NCI-H2196 treated with DMSO at 0.1 percent for 48 hours (cell line): ENCODE results near the gene UPF1.
"Not testable (repeated sequence)": the region's sequence is repeated elsewhere in the genome, so short reads cannot be mapped to it uniquely, and the experiment has no call there.

Source experiments
- DNase-seq: peaks from one replicate; lab custom pipeline; 2025; ENCODE audit not compliant: unreplicated experiment; lab: John Stamatoyannopoulos, UW

Gene UPF1

GRCh38 chr19:18897094-18898029 is 65.6 kb downstream of the UPF1 start:
- no peak for DNase-seq

- peak; percentile 23 for DNase-seq
These were observed 66.4 kb downstream of the UPF1 start for GRCh38 chr19:18898081-18898606.

GRCh38 chr19:18898607-18899408 is 67.0 kb downstream of the UPF1 start:
- DNase-seq = no peak

- no peak for DNase-seq
These were observed 68.1 kb downstream of the UPF1 start for GRCh38 chr19:18899624-18900560.

GRCh38 chr19:18900700-18901481 is 69.1 kb downstream of the UPF1 start:
- DNase-seq = no peak

GRCh38 chr19:18901491-18901890 is 69.7 kb downstream of the UPF1 start:
- no peak for DNase-seq

- not testable (repeated sequence) for DNase-seq
These were observed 70.8 kb downstream of the UPF1 start for GRCh38 chr19:18902519-18902918.

GRCh38 chr19:18903156-18904037 is 71.6 kb downstream of the UPF1 start:
- no peak for DNase-seq

GRCh38 chr19:18904334-18905057 is 72.7 kb downstream of the UPF1 start:
- DNase-seq = no peak

- DNase-seq = no peak
These were observed 73.3 kb downstream of the UPF1 start for GRCh38 chr19:18905058-18905456.

GRCh38 chr19:18905513-18906236 is 73.9 kb downstream of the UPF1 start:
- no peak for DNase-seq

GRCh38 chr19:18906605-18907519 is 75.1 kb downstream of the UPF1 start:
- no peak for DNase-seq

- no peak for DNase-seq
These were observed 77.3 kb downstream of the UPF1 start for GRCh38 chr19:18908917-18909619.

- DNase-seq = no peak
These were observed 78.3 kb downstream of the UPF1 start for GRCh38 chr19:18910010-18910409.

GRCh38 chr19:18910801-18911436 is 79.2 kb downstream of the UPF1 start:
- DNase-seq = no peak
